Fibroblast of the aortic adventitia (primary cell): ENCODE data around the gene LYRM4. TPM values are rescaled to one million over a fixed set of nuclear protein-coding genes. Genes with fewer than 3 reads are reported as not detected.

ENCODE experiments used
- DNase-seq: peaks from one replicate; pipeline ENCODE4 v3.0.0-alpha.2; 2010; ENCODE audit warnings: low read depth
- H3K4me3 ChIP-seq: 2 replicates; pipeline ENCODE4 v1.5.1; 2011; ENCODE audit warnings: low read depth, mild to moderate bottlenecking, control low read depth, low read length, moderate library complexity
- total RNA-seq: library from RNA; depleted of rRNA; stranded (reverse); fragments of >200 nt; gene quantifications from 2 replicates; pipeline ENCODE4 v1.2.3, GENCODE V29; 2012; ENCODE audit warnings: low replicate concordance
- TF ChIP-seq, protein P1 (sequence below): IDR thresholded peaks from 2 replicates; pipeline ENCODE4 v1.5.1; 2011; ENCODE audit warnings: mild to moderate bottlenecking, low read length, control low read depth, inconsistent platforms; ENCODE audit not compliant: insufficient read depth

The LYRM4 gene
- total RNA-seq, 1 donor: 21.2 TPM

DNA sequence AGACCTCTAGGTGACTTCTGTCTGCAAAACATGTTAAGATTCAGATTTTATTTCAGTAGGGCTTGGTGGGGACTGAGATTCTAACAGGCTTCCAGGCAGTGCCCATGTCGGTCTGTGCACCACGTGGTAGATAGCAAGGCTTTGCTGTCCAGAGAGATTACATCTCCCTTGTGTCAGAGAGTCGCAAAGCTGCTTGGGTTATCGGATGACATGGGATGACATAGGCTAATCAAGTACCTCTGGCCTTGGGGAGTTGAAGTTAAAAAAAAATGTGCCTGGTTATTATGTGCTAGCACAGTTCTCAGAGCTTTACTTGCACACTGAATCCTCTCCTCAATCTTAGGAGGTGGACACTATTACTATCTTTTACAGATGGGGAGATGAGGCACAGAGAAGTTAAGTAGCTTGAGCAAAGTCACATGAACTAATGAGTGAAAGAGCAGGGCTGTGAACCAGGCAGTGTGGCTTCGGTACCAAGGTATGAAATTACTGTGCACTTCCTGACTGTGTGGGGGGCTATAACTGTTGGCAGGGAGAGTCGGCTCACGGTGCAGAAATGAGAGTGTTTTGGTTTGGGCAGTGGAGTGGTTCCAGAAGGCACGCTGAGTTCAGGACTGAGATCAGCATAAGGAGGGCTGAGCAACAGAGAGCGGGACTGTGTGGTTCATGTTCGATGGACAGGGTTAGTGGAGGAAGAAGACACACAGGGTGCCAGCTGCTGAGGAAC, 41.6 kb upstream of the LYRM4 start:
- H3K4me3 ChIP-seq: no peak overlapping the region
- TF ChIP-seq, protein P1, sequence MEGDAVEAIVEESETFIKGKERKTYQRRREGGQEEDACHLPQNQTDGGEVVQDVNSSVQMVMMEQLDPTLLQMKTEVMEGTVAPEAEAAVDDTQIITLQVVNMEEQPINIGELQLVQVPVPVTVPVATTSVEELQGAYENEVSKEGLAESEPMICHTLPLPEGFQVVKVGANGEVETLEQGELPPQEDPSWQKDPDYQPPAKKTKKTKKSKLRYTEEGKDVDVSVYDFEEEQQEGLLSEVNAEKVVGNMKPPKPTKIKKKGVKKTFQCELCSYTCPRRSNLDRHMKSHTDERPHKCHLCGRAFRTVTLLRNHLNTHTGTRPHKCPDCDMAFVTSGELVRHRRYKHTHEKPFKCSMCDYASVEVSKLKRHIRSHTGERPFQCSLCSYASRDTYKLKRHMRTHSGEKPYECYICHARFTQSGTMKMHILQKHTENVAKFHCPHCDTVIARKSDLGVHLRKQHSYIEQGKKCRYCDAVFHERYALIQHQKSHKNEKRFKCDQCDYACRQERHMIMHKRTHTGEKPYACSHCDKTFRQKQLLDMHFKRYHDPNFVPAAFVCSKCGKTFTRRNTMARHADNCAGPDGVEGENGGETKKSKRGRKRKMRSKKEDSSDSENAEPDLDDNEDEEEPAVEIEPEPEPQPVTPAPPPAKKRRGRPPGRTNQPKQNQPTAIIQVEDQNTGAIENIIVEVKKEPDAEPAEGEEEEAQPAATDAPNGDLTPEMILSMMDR: no peak

DNA sequence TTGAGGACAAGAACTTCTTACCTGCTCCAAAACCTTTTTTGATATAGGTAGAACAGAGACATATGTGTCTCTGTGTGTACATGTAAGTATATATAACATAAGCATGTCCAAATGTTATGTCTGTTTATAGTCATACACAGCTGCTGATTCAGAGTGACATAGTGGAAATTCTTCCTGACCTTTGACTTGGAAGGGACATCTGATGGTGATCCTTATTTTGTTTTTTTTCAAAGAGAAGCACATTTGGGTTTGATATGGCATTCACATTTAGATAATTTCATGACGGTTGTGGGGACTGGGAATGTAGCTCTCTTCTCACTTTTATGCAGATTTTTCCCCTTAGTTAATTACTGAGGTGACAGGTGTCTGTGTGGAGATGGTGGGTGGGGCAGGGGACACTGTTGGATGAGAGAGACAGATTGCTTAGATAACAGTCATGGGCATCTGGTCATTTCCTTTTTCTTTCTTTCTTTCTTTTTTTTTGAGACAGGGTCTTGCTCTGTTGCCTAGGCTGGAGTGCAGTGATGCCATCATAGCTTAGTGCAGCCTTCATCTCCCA, 39.5 kb upstream of the LYRM4 start:
- DNase-seq: no peak
- no peak overlapping the region for H3K4me3 ChIP-seq
- TF ChIP-seq, protein P1: no peak

More for the DNA sequence above, 41.6 kb upstream of the LYRM4 start:
- no peak for DNase-seq

DNA sequence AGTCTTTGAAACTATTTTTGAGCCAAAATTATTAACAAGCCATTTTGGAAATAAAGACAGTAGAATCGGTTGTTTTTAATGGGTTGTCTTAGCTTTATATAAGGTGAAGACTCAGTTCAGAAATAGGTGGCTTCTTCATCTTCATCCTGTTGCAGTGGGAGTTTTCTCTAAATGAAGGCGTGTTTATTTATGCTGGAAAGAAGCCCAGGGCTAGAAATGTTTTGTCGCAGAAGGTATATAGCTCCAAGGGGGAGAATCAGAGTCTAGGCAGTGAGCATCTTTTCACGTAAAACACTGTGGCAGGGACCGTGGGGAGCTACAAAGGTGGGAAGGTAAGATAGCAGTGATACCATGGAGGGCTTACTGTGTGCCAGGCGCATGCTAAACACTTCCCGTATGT, 34.9 kb upstream of the LYRM4 start:
- TF ChIP-seq, protein P1: no peak
- no peak overlapping the region for H3K4me3 ChIP-seq
- DNase-seq: peak; percentile 21

DNA sequence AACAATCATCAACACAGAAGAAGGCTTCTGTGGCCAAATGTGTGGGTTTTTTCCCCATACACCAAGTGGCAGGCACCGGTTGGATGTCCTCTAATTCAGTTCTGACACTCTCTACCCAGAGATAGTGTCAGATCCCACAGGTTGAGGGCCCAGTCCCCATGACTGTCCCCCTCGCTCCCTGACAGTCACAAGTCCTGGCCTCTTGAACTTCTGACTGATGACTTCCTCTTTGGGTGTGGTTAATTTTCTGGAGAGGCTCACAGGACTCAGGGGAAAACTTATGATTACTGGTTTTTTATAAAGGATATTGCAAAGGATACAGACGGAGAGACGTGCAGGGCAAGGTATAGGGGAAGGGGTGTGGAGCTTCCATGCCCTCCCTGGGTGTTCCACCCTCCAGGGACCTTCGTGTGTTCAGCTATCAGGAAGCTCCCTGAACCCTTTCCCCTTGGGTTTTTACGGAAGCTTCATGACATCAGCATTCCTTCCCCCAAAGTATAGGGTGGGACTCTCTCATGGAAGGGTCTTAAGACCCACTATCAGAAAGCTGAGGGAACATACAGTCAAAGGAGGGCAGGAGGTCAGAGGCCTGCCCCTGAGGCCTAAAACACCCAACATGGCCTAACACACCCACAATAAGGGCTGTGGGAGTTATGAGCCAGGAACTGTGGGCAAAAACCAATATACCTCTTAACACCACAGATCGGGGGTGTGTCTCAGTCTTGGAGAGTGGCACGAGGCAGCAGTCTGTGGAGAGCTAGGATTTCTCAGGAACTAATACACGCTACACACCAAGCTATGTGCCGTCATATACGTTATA, 33.9 kb upstream of the LYRM4 start:
- no peak overlapping the region for H3K4me3 ChIP-seq
- no peak for DNase-seq
- TF ChIP-seq, protein P1: no peak

DNA sequence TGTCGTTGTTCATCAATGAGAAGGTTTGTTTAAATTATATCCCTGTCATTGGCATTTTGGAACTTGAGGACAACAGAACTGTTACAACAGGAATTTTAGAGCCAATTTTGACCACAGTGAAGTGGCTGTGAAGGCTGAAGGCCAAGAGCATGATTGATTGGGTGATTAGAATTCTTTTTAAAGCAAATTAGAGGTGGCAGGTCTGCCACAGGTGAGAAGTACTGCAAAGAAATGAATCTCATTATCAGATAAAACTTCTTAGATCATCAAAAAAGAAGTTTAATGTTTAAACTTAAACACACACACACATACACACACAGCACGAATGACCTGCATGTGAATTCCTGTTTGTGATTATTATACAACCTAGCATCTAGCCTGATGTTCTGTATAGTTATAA, 32.9 kb upstream of the LYRM4 start:
- TF ChIP-seq, protein P1: no peak

DNA sequence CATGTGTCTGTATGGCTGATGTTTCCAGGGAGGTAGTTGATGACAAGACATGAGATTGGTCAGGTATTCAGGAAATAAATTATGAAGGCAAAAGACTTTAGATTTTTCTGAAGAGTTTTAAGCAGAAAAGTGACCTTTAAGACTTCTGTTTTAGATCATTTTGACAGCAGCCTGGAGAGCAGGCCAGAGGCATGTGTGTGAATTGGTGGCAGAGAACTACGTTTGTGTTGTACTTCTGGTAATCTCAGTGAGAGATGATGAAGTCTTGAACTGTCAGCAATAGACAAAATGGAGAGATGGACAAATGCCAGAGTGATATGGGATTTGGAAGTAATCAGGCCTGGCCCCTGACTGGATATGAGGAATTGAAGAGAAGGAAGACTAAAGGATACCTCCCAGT, 31.4 kb upstream of the LYRM4 start:
- TF ChIP-seq, protein P1: no peak
- H3K4me3 ChIP-seq: no peak overlapping the region
- DNase-seq: peak; percentile 30

More for the DNA sequence above, 32.9 kb upstream of the LYRM4 start:
- no peak overlapping the region for H3K4me3 ChIP-seq
- no peak for DNase-seq
